H54 (cell line): ENCODE measurements around the gene PRDM12.

Experiments
- DNase-seq: peaks from one replicate; pipeline ENCODE4 v3.0.0; 2011; ENCODE audit warnings: low spot score, mixed read lengths; ENCODE audit not compliant: insufficient read length
- FAIRE-seq: peaks from 3 replicates; lab custom pipeline; 2011; peaks lifted over from hg19 to GRCh38; lab: Jason Lieb, UNC
- POLR2A ChIP-seq: IDR thresholded peaks from 2 replicates; pipeline ENCODE4 v1.6.1; 2011; ENCODE audit warnings: low read depth, mild to moderate bottlenecking, low read length

PRDM12 gene

DNA sequence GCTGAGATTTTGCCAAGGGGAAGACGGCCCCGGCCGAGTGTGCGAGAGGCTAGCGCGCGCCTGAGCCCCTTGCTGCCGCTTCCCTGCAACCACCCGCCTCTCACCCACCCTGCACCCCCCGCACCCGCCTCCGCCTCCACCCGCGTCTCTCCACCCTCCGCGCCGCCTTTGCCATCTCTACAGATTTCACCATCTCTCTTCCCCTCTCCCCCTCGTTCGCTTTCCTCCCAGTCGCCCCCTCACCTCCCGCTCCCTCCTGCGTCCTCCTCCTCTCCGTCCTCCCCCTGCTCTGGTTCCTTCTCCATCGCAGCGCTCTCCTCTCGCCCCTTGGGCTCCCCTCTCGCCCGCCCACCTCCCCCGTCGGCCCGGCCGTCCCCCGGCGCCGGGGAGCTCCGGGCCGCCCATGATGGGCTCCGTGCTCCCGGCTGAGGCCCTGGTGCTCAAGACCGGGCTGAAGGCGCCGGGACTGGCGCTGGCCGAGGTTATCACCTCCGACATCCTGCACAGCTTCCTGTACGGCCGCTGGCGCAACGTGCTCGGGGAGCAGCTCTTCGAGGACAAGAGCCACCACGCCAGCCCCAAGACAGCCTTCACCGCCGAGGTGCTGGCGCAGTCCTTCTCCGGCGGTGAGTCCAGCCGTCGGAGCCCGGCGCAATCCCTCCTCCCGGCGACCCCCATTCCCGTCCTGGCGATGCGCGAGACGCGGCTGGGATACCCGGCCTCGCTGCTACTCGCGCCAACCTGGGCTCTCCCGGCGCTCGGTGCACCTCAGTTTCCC, at the start of gene PRDM12:
Gene PRDM12, plus strand, starts transcription at position 344 of the 778 bp plus-strand sequence. Its CDS starts 60 bp downstream, at position 404.
- no peak for TF ChIP-seq POLR2A
- no peak for DNase-seq
- FAIRE-seq: no peak

GRCh38 chr9:130616451-130616850, 47.9 kb upstream of the PRDM12 start:
- FAIRE-seq: no peak
- DNase-seq: no peak
- no peak for TF ChIP-seq POLR2A

- DNase-seq (no peak), FAIRE-seq (no peak)
- TF ChIP-seq POLR2A: no peak
Measured at GRCh38 chr9:130623466-130623865, 40.9 kb upstream of the PRDM12 start.

- no peak for FAIRE-seq
- no peak for TF ChIP-seq POLR2A
- no peak for DNase-seq
Measured at GRCh38 chr9:130624154-130624553, 40.2 kb upstream of the PRDM12 start.

DNA sequence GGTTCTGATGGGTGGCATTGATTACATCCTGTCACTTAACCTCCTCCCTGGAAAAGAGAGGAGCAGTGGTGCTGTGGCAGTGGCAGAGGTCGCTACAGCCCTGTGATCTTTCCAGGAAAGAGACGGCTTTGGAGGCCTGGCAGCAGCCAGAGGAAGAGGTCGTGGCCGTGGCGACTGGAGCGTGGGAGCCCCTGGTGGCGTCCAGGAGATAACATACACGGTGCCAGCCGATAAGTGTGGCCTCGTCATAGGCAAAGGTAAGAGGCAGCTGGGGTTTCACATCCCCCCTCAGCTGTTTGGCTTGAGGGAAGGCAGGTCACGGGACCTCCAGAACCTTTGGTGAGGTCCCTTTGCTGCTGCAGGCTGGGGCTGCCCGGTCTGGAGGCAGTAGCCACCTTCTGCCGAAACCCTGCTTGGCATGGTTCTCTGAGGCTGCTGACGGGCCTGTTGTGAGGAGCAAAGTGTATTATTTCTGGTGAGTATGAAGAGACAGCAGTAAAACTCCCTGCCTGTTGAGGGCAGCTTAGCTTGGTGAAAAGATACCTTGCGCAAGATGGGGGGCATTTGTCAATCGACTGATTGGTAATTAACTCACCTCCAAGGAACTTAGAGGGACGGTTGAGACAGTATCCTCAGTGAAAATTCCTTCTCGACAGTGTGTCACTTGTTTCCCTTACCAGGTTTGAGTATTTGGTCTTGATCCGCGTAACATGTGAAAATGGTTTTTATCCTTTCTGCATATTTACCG, 38.0 kb upstream of the PRDM12 start:
- DNase-seq (no peak), FAIRE-seq (no peak)
- no peak for TF ChIP-seq POLR2A

DNA sequence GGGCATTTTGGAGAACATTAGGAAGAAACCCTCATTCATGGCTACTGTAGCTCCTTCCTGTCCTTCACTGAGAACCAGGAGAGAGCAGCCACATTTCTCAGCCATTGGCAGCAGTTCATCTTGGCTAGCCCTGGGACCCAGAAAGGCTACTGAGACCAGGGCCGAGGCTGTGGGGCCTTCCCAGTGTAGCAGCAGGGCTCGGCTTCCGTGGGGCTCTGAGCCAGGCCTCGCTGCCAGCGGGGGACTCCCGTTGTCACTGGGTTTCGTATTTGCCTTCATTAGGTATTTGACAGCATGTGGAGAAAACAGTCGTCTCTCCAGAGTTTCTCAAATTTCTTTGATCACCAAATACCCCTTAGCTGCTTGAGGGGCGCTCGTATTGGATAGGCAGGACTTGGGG, 37.3 kb upstream of the PRDM12 start:
- DNase-seq: no peak
- TF ChIP-seq POLR2A: no peak
- FAIRE-seq: no peak

DNA sequence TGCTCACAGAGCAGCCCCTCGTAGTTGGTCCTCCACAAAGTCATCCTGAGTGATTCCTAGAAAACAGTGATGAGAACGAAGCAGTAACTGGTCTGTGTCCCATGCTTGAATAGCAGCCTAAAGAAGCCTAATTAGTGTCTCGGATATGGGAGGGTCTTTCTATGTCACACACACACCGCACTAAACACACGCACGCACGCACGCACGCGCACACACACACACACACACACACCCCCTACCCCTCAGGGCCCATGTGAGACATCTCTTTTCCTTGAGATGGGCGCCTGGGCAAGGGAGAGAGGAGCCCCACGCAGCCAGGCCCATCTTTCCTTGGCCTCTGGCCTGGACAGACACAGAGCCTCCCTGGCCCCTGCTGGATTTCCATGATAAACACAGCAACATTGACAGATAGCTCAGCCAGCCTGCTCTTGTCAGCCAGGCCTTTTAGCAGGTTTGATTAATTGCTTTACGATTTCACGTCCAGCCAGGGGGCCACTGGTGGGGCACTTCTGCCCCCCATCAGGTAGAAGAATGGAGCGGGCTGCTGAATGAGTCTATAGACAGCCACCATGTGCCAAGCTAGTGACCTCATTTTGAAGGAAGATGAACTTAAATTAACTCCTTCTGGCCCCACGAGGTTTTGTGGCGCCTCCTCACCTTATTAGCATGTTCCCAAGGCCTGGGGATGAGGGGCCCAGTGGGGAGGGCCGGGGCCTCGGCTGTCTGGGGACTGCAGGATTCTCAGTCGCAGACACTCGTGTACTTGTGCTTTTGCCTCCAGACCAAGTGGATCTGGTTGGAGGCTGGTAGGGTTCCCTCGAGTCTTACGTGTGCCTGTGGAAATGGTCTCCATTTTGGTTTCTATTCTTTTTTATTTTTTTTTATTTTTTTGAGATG, 36.2 kb upstream of the PRDM12 start:
- FAIRE-seq: no peak
- no peak for TF ChIP-seq POLR2A
- no peak for DNase-seq

- no peak for FAIRE-seq
- no peak for DNase-seq
- TF ChIP-seq POLR2A: no peak
Measured at GRCh38 chr9:130629443-130630070, 34.8 kb upstream of the PRDM12 start.

DNA sequence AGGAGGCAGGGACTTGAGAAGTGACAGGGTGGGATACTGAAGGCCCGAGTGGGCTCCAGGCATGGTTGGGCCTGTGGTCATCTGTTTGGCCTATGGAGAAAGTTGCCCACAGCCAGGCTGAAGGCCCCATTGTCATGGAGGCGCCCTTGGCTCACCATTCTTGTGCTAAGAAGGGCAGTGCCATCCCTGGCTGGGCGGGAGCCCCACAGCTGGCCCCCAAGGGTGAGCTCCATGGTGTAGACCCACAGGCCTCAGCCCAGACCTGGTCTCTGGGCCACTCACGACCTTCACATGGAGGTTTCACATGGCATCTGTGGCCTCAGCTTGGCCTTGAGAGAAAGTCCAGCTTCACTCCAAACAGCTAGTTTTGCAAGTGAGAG, 34.3 kb upstream of the PRDM12 start:
- TF ChIP-seq POLR2A: no peak
- no peak for FAIRE-seq

GRCh38 chr9:130630506-130631330, 33.7 kb upstream of the PRDM12 start:
- DNase-seq (no peak), FAIRE-seq (no peak)
- no peak for TF ChIP-seq POLR2A

More for the DNA sequence above, 34.3 kb upstream of the PRDM12 start:
- no peak for DNase-seq

DNA sequence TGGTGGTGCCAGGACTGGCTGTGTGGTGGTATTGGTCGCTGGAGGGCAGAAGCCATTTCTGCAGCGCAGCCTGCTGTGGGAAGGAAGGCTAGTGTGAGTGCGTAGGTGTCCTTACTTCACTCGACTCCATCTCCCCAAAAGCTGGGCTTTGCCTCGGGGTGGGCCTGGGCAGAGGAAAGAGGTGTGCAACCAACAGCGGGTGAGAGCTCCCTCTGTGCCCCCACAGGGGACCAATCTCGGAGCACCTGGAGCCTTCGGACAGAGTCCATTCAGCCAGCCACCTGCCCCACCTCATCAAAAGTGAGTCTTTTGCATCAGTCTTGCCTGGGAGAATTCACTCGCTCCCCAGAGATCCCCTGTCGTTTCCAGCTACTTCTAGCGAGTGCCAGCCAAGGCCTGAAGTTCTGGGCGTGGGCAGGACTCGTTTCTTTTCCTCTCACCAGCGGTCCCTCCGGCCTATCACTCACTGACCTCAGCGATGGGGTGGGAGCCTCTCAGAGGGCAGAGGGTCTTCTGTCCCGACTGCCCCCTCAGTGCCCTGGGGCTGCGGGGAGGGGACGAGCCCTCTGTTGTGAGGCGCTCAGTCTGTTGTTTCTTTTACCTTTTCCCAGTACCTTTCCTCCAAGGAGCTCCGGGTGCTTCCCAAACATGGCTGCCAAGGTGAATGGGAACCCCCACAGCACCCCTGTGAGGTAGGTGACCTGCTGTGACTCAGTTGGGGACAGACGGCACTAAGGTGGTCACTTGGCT, 32.9 kb upstream of the PRDM12 start:
- no peak for FAIRE-seq
- no peak for DNase-seq
- TF ChIP-seq POLR2A: no peak
